Liver (tissue), 9 donors: ENCODE measurements around the gene PLEK2. TPM values are rescaled to one million over a fixed set of nuclear protein-coding genes. Genes with fewer than 3 reads are reported as not detected.

Experiments used
- DNase-seq: peaks from one replicate; pipeline ENCODE4 v3.0.0-alpha.2; 2017; ENCODE audit warnings: low spot score
- H3K27ac ChIP-seq, 2 donors: one replicate each; pipeline ENCODE4 v1.7.0; 2013; ENCODE audit warnings: inconsistent platforms in 2 of 2, low read length in 2 of 2, control low read depth in 1 of 2, low read depth in 1 of 2, mild to moderate bottlenecking in 1 of 2
- H3K27me3 ChIP-seq, 4 donors: one replicate each; pipeline versions ENCODE4 v1.6.1 to v1.7.0; 2013; ENCODE audit warnings: low read length in 3 of 4, inconsistent platforms in 1 of 4, mild to moderate bottlenecking in 1 of 4, moderate library complexity in 1 of 4; ENCODE audit not compliant: control insufficient read depth in 4 of 4, insufficient read depth in 4 of 4
- H3K36me3 ChIP-seq, 4 donors: one replicate each; pipeline versions ENCODE4 v1.6.1 to v1.7.0; 2013; ENCODE audit warnings: low read length in 3 of 4, mild to moderate bottlenecking in 3 of 4, low read depth in 1 of 4, moderate library complexity in 1 of 4; ENCODE audit not compliant: control insufficient read depth in 4 of 4, insufficient read depth in 3 of 4
- H3K4me1 ChIP-seq, 4 donors: one replicate each; pipeline versions ENCODE4 v1.6.1 to v1.7.0; 2013; ENCODE audit warnings: low read length in 3 of 4, mild to moderate bottlenecking in 3 of 4, moderate library complexity in 1 of 4; ENCODE audit not compliant: control insufficient read depth in 4 of 4, insufficient read depth in 4 of 4
- H3K4me3 ChIP-seq, 3 donors: one replicate each; pipeline versions ENCODE4 v1.6.1 to v1.7.0; 2013; ENCODE audit warnings: low read length in 3 of 3, control low read depth in 1 of 3, low read depth in 1 of 3, mild to moderate bottlenecking in 1 of 3
- H3K9ac ChIP-seq, 2 donors: one replicate each; pipeline ENCODE4 v1.7.0; 2013; ENCODE audit warnings: low read length in 2 of 2, mild to moderate bottlenecking in 2 of 2, moderate library complexity in 2 of 2, control low read depth in 1 of 2, low read depth in 1 of 2
- H3K9me3 ChIP-seq, 4 donors: one replicate each; pipeline versions ENCODE4 v1.6.1 to v1.7.0; 2013; ENCODE audit warnings: low read length in 3 of 4; ENCODE audit not compliant: control insufficient read depth in 4 of 4
- EGR1 ChIP-seq, 2 donors: IDR thresholded peaks; 2 replicates each; pipeline ENCODE4 v1.6.1; 2016 to 2018; ENCODE audit warnings: antibody characterized with exemption in 2 of 2, low read depth in 2 of 2
- FOXA1 ChIP-seq: IDR thresholded peaks from 2 replicates; pipeline ENCODE4 v1.6.1; 2016; ENCODE audit warnings: antibody characterized with exemption
- FOXA2 ChIP-seq: IDR thresholded peaks from 2 replicates; pipeline ENCODE4 v1.6.1; 2016; ENCODE audit warnings: antibody characterized with exemption
- GABPA ChIP-seq, 2 donors: IDR thresholded peaks in 1 of 2; conservative IDR thresholded peaks in 1 of 2; 2 replicates each; pipeline ENCODE4 v1.6.1; 2016; ENCODE audit warnings: antibody characterized with exemption in 2 of 2, mild to moderate bottlenecking in 1 of 2, moderate library complexity in 1 of 2
- HNF4A ChIP-seq, 2 donors: conservative IDR thresholded peaks; 2 replicates each; pipeline ENCODE4 v1.6.1; 2016; ENCODE audit warnings: antibody characterized with exemption in 2 of 2, mild to moderate bottlenecking in 2 of 2
- HNF4G ChIP-seq: IDR thresholded peaks from 2 replicates; pipeline ENCODE4 v1.6.1; 2016; ENCODE audit warnings: antibody characterized with exemption
- JUND ChIP-seq, 2 donors: IDR thresholded peaks; 2 replicates each; pipeline ENCODE4 v1.6.1; 2016; ENCODE audit warnings: antibody characterized with exemption in 2 of 2
- NR2F2 ChIP-seq: IDR thresholded peaks from 2 replicates; pipeline ENCODE4 v1.6.1; 2016; ENCODE audit warnings: antibody characterized with exemption
- RAD21 ChIP-seq, 2 donors: IDR thresholded peaks; 2 replicates each; pipeline ENCODE4 v1.6.1; 2016; ENCODE audit warnings: antibody characterized with exemption in 2 of 2, mild to moderate bottlenecking in 2 of 2
- RXRA ChIP-seq, 2 donors: IDR thresholded peaks; 2 replicates each; pipeline ENCODE4 v1.6.1; 2017 to 2018; ENCODE audit warnings: antibody characterized with exemption in 2 of 2, mild to moderate bottlenecking in 1 of 2
- SP1 ChIP-seq: IDR thresholded peaks from 2 replicates; pipeline ENCODE4 v1.6.1; 2018; ENCODE audit warnings: antibody characterized with exemption, mild to moderate bottlenecking
- TAF1 ChIP-seq: conservative IDR thresholded peaks from 2 replicates; pipeline ENCODE4 v1.6.1; 2016; ENCODE audit warnings: antibody characterized with exemption, mild to moderate bottlenecking
- YY1 ChIP-seq: IDR thresholded peaks from 2 replicates; pipeline ENCODE4 v1.6.1; 2016; ENCODE audit warnings: antibody characterized with exemption, mild to moderate bottlenecking
- WGBS: extraction: QIAGEN DNeasy Blood & Tissue Kit; methylation state at CpG from one replicate; pipeline ENCODE4 v1.1.7; 2013; 5-methylcytosine and 5-hydroxymethylcytosine counted together
- polyA plus RNA-seq, 2 donors: library from polyadenylated mRNA; stranded (reverse) in 1 of 2; unstranded in 1 of 2; fragments of 200-250 nt in 1 of 2; fragments of >200 nt in 1 of 2; fragmentation: Nextera tagmentation in 1 of 2; extraction: Ambion mirVana in 1 of 2; gene quantifications; one replicate each; pipeline versions ENCODE4 v1.2.1 to v1.2.3, GENCODE V29; 2013 to 2015
- total RNA-seq, 2 donors: library from RNA; depleted of rRNA; stranded (reverse); fragments of >200 nt; gene quantifications; one replicate each; pipeline ENCODE4 v1.2.3, GENCODE V29; 2014
- TF ChIP-seq, protein P1 (sequence below): IDR thresholded peaks from 2 replicates; pipeline ENCODE4 v1.6.1; 2016; ENCODE audit warnings: antibody characterized with exemption
- TF ChIP-seq, protein P2 (sequence below): IDR thresholded peaks from 2 replicates; pipeline ENCODE4 v1.6.1; 2016; ENCODE audit warnings: antibody characterized with exemption
- TF ChIP-seq, protein P3 (sequence below): IDR thresholded peaks from 2 replicates; pipeline ENCODE4 v1.6.1; 2016; ENCODE audit warnings: antibody characterized with exemption
- TF ChIP-seq, protein P4 (sequence below): fragments of 150-350 bp; IDR thresholded peaks from 2 replicates; pipeline ENCODE4 v1.5.1; 2017; ENCODE audit warnings: improper control_type of control experiment, low read depth, low read length; ENCODE audit not compliant: missing input control
- donor health status: healthy.
- donor health status: healthy.
- donor health status: healthy.
- donor health status: healthy.
- donor health status: healthy.

The PLEK2 gene
- total and polyA plus RNA-seq, 4 donors: 6.1 to 17.4 (median 11.2) TPM

DNA sequence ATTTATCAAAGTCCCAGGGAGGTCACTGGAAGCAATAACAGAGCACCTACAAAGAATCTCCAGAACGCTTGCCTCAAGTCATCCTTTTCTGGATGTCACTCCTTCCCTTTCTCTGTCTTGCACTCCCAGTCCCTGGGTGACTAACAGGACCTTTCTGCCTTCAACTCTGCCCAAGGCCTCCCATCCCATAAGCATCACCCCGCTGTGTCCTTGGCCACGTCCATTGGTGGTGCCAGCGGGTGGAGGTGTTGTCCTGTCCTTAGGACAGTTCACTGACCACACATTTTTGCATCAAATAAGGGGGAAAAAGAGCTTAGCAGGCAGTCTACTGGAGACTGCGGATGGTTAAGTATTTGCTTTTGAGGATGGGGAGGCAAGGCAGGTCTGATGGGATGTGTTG, 23.6 kb upstream of the PLEK2 start:
- no peak for TF ChIP-seq EGR1 (IDR thresholded peaks at IDR 0.05; ENCODE audit: low read depth in 2 of 2)
- TF ChIP-seq TAF1: no peak
- TF ChIP-seq, protein P1, sequence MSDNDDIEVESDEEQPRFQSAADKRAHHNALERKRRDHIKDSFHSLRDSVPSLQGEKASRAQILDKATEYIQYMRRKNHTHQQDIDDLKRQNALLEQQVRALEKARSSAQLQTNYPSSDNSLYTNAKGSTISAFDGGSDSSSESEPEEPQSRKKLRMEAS: no peak
- no peak for TF ChIP-seq YY1
- TF ChIP-seq, protein P2, sequence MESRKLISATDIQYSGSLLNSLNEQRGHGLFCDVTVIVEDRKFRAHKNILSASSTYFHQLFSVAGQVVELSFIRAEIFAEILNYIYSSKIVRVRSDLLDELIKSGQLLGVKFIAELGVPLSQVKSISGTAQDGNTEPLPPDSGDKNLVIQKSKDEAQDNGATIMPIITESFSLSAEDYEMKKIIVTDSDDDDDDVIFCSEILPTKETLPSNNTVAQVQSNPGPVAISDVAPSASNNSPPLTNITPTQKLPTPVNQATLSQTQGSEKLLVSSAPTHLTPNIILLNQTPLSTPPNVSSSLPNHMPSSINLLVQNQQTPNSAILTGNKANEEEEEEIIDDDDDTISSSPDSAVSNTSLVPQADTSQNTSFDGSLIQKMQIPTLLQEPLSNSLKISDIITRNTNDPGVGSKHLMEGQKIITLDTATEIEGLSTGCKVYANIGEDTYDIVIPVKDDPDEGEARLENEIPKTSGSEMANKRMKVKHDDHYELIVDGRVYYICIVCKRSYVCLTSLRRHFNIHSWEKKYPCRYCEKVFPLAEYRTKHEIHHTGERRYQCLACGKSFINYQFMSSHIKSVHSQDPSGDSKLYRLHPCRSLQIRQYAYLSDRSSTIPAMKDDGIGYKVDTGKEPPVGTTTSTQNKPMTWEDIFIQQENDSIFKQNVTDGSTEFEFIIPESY: no peak
- TF ChIP-seq HNF4G: no peak
- TF ChIP-seq, protein P3, sequence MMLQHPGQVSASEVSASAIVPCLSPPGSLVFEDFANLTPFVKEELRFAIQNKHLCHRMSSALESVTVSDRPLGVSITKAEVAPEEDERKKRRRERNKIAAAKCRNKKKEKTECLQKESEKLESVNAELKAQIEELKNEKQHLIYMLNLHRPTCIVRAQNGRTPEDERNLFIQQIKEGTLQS: no peak
- no peak for TF ChIP-seq RXRA (IDR thresholded peaks at IDR 0.05)
- Histone ChIP-seq H3K4me1 (no peaks in the 10 kb centered on the region), H3K9me3 (no peaks in the 10 kb centered on the region), H3K36me3 (no peaks in the 10 kb centered on the region), H3K27me3 (no peaks in the 10 kb centered on the region), H3K4me3 (no peak overlapping the region), H3K9ac (no peak overlapping the region), H3K27ac (no peak overlapping the region)
- DNase-seq: no peak
- WGBS: 94% methylated on average over 5 of the region's 5 CpGs

DNA sequence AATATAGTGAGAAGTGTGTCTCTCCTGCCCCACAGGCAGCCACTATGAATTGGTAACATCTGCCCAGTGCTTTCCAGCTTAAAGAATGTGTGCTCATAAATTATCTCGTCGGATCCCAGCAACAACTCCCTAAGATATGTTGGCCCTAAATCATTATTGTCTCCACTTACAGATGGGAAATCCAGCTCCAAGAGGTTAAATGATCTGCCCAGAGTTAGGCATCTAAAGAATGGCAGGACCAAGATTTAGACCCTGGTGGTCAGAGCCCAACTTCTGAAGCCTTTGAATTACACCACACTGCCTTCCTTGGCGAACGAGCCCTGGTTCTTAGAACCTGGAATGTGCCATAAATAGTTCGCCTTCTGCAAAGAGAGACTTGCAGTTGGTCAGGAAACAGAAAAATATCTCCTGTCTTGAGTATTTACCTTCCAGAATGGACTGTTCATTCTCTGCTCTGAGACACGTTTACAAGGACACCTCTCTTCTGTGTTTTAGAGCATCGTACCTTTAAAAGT, 20.1 kb upstream of the PLEK2 start:
- H3K27me3 ChIP-seq: no peaks in the 10 kb centered on the region
- WGBS: 79% methylated on average over 7 of the region's 7 CpGs
- H3K9ac ChIP-seq: no peak overlapping the region
- H3K9me3 ChIP-seq: no peaks in the 10 kb centered on the region
- H3K4me1 ChIP-seq: peaks cover 0 to 2% (median 1%) of the 10 kb centered on the region in 4 donors
- no peak for DNase-seq
- no peak overlapping the region for H3K27ac ChIP-seq
- no peak overlapping the region for H3K4me3 ChIP-seq
- no peaks in the 10 kb centered on the region for H3K36me3 ChIP-seq
- TF ChIP-seq NR2F2 (no peak), RXRA (IDR thresholded peaks at IDR 0.05) (no peak), JUND (IDR thresholded peaks at IDR 0.05) (no peak), YY1 (no peak), HNF4A (conservative IDR thresholded peaks at IDR 0.05) (no peak), FOXA2 (no peak), RAD21 (IDR thresholded peaks at IDR 0.05) (no peak), SP1 (no peak), FOXA1 (no peak)

DNA sequence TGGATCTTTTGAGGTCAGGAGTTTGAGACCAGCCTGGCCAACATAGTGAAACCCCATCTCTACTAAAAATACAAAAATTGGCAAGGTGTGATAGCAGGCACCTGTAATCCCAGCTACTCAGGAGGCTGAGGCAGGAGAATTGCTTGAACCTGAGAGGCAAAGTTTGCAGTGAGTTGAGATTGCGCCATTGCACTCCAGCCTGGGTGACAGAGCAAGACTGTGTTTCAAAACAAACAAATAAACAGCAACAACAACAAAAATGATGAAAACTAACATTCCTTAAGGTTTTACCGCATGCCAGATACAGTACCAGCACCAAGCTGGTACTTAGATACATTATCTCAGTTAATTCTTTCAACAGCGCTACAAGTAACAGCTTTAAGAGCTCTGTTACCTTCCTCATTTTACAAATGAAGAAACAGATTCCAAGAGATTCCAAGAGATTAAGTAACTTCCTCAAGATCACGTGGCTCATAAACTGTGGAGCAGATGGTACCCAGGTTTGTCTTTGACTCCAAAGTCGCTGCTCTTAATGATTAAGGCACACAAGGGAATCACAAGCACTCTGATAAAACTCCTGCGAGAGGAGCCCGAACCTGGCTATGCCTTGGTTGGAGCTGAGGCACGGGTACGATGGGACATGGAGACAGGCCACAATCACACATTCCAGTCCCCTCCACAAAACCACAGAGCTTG, 17.7 kb upstream of the PLEK2 start:
- DNase-seq: no peak
- H3K36me3 ChIP-seq: no peaks in the 10 kb centered on the region
- no peak overlapping the region for H3K4me3 ChIP-seq
- no peak overlapping the region for H3K27ac ChIP-seq
- no peaks in the 10 kb centered on the region for H3K9me3 ChIP-seq
- 90% methylated on average over 9 of the region's 9 CpGs for WGBS
- H3K27me3 ChIP-seq: peaks cover 0 to 3% (median 0%) of the 10 kb centered on the region in 4 donors
- peaks cover 0 to 6% (median 2%) of the 10 kb centered on the region in 4 donors for H3K4me1 ChIP-seq
- no peak for TF ChIP-seq YY1
- TF ChIP-seq, protein P2: no peak
- no peak for TF ChIP-seq HNF4G
- TF ChIP-seq RXRA (IDR thresholded peaks at IDR 0.05): no peak
- no peak for TF ChIP-seq SP1
- no peak for TF ChIP-seq NR2F2
- TF ChIP-seq, protein P3: no peak
- TF ChIP-seq, protein P4, sequence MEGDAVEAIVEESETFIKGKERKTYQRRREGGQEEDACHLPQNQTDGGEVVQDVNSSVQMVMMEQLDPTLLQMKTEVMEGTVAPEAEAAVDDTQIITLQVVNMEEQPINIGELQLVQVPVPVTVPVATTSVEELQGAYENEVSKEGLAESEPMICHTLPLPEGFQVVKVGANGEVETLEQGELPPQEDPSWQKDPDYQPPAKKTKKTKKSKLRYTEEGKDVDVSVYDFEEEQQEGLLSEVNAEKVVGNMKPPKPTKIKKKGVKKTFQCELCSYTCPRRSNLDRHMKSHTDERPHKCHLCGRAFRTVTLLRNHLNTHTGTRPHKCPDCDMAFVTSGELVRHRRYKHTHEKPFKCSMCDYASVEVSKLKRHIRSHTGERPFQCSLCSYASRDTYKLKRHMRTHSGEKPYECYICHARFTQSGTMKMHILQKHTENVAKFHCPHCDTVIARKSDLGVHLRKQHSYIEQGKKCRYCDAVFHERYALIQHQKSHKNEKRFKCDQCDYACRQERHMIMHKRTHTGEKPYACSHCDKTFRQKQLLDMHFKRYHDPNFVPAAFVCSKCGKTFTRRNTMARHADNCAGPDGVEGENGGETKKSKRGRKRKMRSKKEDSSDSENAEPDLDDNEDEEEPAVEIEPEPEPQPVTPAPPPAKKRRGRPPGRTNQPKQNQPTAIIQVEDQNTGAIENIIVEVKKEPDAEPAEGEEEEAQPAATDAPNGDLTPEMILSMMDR: no peak
- TF ChIP-seq GABPA (IDR thresholded peaks at IDR 0.05 in 1 of 2, conservative IDR thresholded peaks at IDR 0.05 in 1 of 2): no peak
- TF ChIP-seq HNF4A (conservative IDR thresholded peaks at IDR 0.05): no peak
- TF ChIP-seq EGR1 (IDR thresholded peaks at IDR 0.05; ENCODE audit: low read depth in 2 of 2): no peak
- TF ChIP-seq TAF1: no peak
- H3K9ac ChIP-seq: no peak overlapping the region
